ENCODE results near the gene ZFP28.

The ZFP28 gene

DNA sequence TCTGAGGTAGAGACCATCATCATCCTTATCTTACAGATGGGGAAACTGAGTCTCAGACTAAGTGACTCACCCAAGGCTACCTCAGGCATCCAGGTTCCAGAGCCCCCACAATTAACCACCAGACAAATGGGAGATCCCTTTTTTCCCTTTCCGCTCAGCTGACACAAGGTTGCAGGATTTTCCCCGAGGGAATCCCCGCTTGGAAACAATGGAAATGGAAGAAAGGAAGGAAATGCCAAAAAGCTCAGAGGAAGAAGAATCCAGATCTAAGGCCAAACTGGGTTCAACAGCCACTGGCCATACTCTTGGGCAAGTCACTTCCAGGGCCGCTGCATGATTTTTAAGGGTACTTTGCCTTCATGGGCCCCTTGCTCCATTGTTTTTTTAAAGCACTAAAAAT is 57.9 kb downstream of the ZFP28 start:
- no peak for DNase-seq

GRCh38 chr19:56597696-56598095 is 58.9 kb downstream of the ZFP28 start:
- DNase-seq = no peak

DNA sequence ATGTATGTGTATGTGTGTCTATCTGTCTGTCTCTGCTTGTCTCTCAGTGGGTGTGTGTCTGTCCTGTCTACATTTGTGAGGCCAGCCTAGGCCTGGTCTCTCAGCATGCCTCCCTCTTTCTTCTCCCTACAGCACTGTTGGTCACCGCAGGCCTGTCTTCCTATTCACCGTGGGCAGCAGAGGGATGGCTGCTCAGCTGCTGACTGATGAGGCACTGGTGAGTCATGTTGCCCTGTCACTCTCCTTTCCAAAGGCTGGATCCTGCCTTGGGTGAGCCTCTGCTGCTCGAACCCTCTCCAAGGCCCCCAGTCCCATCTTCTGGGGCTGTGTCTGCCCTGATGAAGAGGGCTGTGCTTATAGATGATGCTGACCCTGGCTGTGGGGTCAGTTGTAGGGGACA is 62.6 kb downstream of the ZFP28 start:
- no peak for DNase-seq

DNA sequence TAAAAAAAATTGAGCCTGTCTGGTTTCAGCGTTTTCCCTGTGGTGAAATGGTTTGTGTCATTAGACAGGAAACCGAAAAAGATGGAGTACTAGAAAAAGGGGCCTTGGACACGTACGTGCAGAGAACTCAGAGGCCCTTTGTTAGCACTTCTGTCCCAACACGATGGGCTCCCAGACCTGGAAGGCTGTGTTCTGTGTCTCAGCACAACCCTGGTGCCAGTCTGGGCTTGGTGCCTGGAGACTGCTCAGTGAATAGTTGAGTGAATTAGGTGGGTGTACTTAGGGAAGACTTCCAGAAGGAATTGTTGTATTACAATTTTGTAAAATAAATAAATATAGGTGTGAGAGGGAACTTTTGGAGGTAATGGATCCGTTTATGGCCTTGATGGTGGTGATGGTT is 65.1 kb downstream of the ZFP28 start:
- no peak for DNase-seq

Measured in NCI-H2081 (cell line).